SK-N-SH treated with all-trans-retinoic acid at 6 μM for 48 hours (cell line): ENCODE measurements around the gene UBE2E1.
"Not testable (repeated sequence)": the region's sequence is repeated elsewhere in the genome, so short reads cannot be mapped to it uniquely, and the experiment has no call there.

Experiments used
- ATAC-seq: fragments of 200-7000 bp; cut with Tn5 transposase; 3 replicates; pipeline ENCODE4 v1.9.1; 2020; ENCODE audit warnings: mild to moderate bottlenecking, moderate library complexity
- ARNTL ChIP-seq: fragments of 450-650 bp; formaldehyde crosslinking; IDR thresholded peaks from 2 replicates; pipeline ENCODE4 v1.5.0; 2020; ENCODE audit warnings: low read depth, mild to moderate bottlenecking, moderate library complexity, borderline replicate concordance
- BACH2 ChIP-seq: fragments of 250-450 bp; sonication (Bioruptor Pico); IDR thresholded peaks from 2 replicates; pipeline ENCODE4 v1.9.0; 2021; ENCODE audit warnings: mild to moderate bottlenecking, borderline replicate concordance
- CREB5 ChIP-seq: fragments of 250-450 bp; sonication (Bioruptor Pico); IDR thresholded peaks from 2 replicates; pipeline ENCODE4 v1.5.1; 2020; ENCODE audit warnings: low read depth, mild to moderate bottlenecking, moderate library complexity
- CSRNP3 ChIP-seq: fragments of 250-450 bp; sonication (Bioruptor Pico); IDR thresholded peaks from 2 replicates; pipeline ENCODE4 v1.5.1; 2021; ENCODE audit warnings: mild to moderate bottlenecking, moderate library complexity
- GLIS3 ChIP-seq: fragments of 250-450 bp; sonication (Bioruptor Pico); IDR thresholded peaks from 2 replicates; pipeline ENCODE4 v1.5.0; 2020; ENCODE audit warnings: mild to moderate bottlenecking, moderate library complexity
- ISL1 ChIP-seq: fragments of 250-450 bp; sonication (Bioruptor Pico); IDR thresholded peaks from 2 replicates; pipeline ENCODE4 v2.1.2; 2022; ENCODE audit warnings: mild to moderate bottlenecking, moderate library complexity
- OSR1 ChIP-seq: fragments of 250-450 bp; sonication (Bioruptor Pico); IDR thresholded peaks from 2 replicates; pipeline ENCODE4 v1.8.0; 2022; ENCODE audit warnings: moderate library complexity, mild to moderate bottlenecking, inconsistent platforms
- PATZ1 ChIP-seq: fragments of 250-450 bp; sonication (Bioruptor Pico); IDR thresholded peaks from 2 replicates; pipeline ENCODE4 v1.8.0; 2020; ENCODE audit warnings: mild to moderate bottlenecking, moderate library complexity, borderline replicate concordance
- PPARA ChIP-seq: fragments of 250-450 bp; sonication (Bioruptor Pico); IDR thresholded peaks from 2 replicates; pipeline ENCODE4 v1.5.0; 2020; ENCODE audit warnings: mild to moderate bottlenecking, borderline replicate concordance
- SNAI2 ChIP-seq: fragments of 250-450 bp; sonication (Bioruptor Pico); IDR thresholded peaks from 2 replicates; pipeline ENCODE4 v1.5.0; 2020; ENCODE audit warnings: mild to moderate bottlenecking, moderate library complexity
- TCF4 ChIP-seq: fragments of 250-450 bp; sonication (Bioruptor Pico); IDR thresholded peaks from 2 replicates; pipeline ENCODE4 v1.8.0; 2021; ENCODE audit warnings: mild to moderate bottlenecking, moderate library complexity, borderline replicate concordance
- TOX ChIP-seq: fragments of 250-450 bp; sonication (Bioruptor Pico); IDR thresholded peaks from 2 replicates; pipeline ENCODE4 v1.8.0; 2021; ENCODE audit warnings: mild to moderate bottlenecking, moderate library complexity, borderline replicate concordance
- ZC3H10 ChIP-seq: fragments of 250-450 bp; sonication (Bioruptor Pico); IDR thresholded peaks from 2 replicates; pipeline ENCODE4 v1.5.1; 2021; ENCODE audit warnings: mild to moderate bottlenecking, moderate library complexity
- ZFP3 ChIP-seq: fragments of 250-450 bp; sonication (Bioruptor Pico); IDR thresholded peaks from 2 replicates; pipeline ENCODE4 v1.5.0; 2020; ENCODE audit warnings: mild to moderate bottlenecking, moderate library complexity
- ZFP30 ChIP-seq: fragments of 450-650 bp; formaldehyde crosslinking; IDR thresholded peaks from 2 replicates; pipeline ENCODE4 v1.5.0; 2022; ENCODE audit warnings: mild to moderate bottlenecking, moderate library complexity
- ZNF565 ChIP-seq: fragments of 450-650 bp; formaldehyde crosslinking; conservative IDR thresholded peaks from 2 replicates; pipeline ENCODE4 v1.5.0; 2020; ENCODE audit warnings: low read depth, mild to moderate bottlenecking, moderate library complexity
- ZNF70 ChIP-seq: fragments of 450-650 bp; formaldehyde crosslinking; IDR thresholded peaks from 2 replicates; pipeline ENCODE4 v1.5.0; 2020; ENCODE audit warnings: mild to moderate bottlenecking, moderate library complexity
- ZNF8 ChIP-seq: fragments of 450-650 bp; formaldehyde crosslinking; IDR thresholded peaks from 2 replicates; pipeline ENCODE4 v1.5.0; 2020; ENCODE audit warnings: mild to moderate bottlenecking, moderate library complexity
- TF ChIP-seq, protein P1 (sequence below): fragments of 250-450 bp; sonication (Bioruptor Pico); IDR thresholded peaks from 2 replicates; pipeline ENCODE4 v1.8.0; 2021; ENCODE audit warnings: low read depth, mild to moderate bottlenecking, moderate library complexity, borderline replicate concordance
- TF ChIP-seq, protein P2 (sequence below): fragments of 250-450 bp; sonication (Bioruptor Pico); IDR thresholded peaks from 2 replicates; pipeline ENCODE4 v1.5.0; 2020; ENCODE audit warnings: mild to moderate bottlenecking, moderate library complexity

UBE2E1 gene

GRCh38 chr3:23877329-23877980, 71.7 kb downstream of the UBE2E1 start:
- TF ChIP-seq TCF4 (CRISPR knock-in tag) (no peak), ZFP30 (no peak), GLIS3 (no peak), CREB5 (no peak), ISL1 (CRISPR knock-in tag) (no peak), CSRNP3 (no peak)
- TF ChIP-seq, protein P1, sequence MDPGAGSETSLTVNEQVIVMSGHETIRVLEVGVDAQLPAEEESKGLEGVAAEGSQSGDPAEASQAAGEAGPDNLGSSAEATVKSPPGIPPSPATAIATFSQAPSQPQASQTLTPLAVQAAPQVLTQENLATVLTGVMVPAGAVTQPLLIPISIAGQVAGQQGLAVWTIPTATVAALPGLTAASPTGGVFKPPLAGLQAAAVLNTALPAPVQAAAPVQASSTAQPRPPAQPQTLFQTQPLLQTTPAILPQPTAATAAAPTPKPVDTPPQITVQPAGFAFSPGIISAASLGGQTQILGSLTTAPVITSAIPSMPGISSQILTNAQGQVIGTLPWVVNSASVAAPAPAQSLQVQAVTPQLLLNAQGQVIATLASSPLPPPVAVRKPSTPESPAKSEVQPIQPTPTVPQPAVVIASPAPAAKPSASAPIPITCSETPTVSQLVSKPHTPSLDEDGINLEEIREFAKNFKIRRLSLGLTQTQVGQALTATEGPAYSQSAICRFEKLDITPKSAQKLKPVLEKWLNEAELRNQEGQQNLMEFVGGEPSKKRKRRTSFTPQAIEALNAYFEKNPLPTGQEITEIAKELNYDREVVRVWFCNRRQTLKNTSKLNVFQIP (CRISPR knock-in tag), result no peak
- TF ChIP-seq, all 23 proteins: peak for 0
- ATAC-seq, result peak; percentile 60

- no peak for TF ChIP-seq TCF4 (CRISPR knock-in tag)
- TF ChIP-seq ZC3H10 (CRISPR knock-in tag), result no peak
- TF ChIP-seq, protein P2, sequence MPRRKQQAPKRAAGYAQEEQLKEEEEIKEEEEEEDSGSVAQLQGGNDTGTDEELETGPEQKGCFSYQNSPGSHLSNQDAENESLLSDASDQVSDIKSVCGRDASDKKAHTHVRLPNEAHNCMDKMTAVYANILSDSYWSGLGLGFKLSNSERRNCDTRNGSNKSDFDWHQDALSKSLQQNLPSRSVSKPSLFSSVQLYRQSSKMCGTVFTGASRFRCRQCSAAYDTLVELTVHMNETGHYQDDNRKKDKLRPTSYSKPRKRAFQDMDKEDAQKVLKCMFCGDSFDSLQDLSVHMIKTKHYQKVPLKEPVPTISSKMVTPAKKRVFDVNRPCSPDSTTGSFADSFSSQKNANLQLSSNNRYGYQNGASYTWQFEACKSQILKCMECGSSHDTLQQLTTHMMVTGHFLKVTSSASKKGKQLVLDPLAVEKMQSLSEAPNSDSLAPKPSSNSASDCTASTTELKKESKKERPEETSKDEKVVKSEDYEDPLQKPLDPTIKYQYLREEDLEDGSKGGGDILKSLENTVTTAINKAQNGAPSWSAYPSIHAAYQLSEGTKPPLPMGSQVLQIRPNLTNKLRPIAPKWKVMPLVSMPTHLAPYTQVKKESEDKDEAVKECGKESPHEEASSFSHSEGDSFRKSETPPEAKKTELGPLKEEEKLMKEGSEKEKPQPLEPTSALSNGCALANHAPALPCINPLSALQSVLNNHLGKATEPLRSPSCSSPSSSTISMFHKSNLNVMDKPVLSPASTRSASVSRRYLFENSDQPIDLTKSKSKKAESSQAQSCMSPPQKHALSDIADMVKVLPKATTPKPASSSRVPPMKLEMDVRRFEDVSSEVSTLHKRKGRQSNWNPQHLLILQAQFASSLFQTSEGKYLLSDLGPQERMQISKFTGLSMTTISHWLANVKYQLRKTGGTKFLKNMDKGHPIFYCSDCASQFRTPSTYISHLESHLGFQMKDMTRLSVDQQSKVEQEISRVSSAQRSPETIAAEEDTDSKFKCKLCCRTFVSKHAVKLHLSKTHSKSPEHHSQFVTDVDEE, result no peak
- TF ChIP-seq BACH2 (CRISPR knock-in tag), result no peak
- TF ChIP-seq ARNTL (CRISPR knock-in tag), result no peak
- no peak for TF ChIP-seq OSR1
- no peak for TF ChIP-seq ZNF8 (CRISPR knock-in tag)
- no peak for TF ChIP-seq ZFP30
- ATAC-seq, result no peak
These were observed 73.7 kb downstream of the UBE2E1 start for GRCh38 chr3:23879485-23879884.

DNA sequence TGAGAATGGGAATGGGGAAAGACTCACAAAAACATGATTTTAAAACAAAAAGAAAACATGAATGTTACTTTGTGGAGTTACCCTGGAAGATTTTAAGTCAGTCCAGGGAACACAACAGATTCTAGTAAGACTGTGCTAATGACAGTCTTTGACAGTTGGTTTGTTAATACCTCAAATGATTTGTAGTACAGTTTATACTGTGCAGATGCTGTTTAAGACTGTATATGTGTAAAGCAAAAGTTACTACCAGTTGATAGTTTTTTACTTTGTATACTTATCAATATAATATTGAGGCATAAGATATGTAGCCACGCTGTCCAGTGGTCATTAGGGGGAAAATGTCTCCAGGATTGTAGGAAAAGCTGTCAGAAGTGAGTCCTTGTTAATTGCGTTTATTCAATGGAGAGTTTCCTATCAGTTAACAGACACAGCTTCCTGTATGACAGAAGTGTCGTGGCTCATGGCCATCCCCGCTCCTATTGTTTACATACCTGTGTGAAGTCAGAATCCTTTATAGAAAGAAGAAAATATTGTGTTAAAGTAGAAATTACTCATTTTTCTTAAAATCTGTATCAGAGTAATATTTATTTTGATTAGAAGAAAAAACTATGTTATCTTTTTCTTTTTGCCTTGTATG, 75.1 kb downstream of the UBE2E1 start:
- TF ChIP-seq BACH2 (CRISPR knock-in tag) (no peak), PATZ1 (no peak), ZFP3 (no peak), ARNTL (CRISPR knock-in tag) (no peak), OSR1 (no peak), ZNF70 (CRISPR knock-in tag) (no peak), PPARA (CRISPR knock-in tag) (no peak), CSRNP3 (no peak), ZNF565 (CRISPR knock-in tag) (no peak), ZFP30 (no peak), ISL1 (CRISPR knock-in tag) (no peak), TOX (CRISPR knock-in tag) (no peak), SNAI2 (CRISPR knock-in tag) (no peak), TCF4 (CRISPR knock-in tag) (no peak)
- TF ChIP-seq, protein P2, result no peak
- ATAC-seq, result no peak

DNA sequence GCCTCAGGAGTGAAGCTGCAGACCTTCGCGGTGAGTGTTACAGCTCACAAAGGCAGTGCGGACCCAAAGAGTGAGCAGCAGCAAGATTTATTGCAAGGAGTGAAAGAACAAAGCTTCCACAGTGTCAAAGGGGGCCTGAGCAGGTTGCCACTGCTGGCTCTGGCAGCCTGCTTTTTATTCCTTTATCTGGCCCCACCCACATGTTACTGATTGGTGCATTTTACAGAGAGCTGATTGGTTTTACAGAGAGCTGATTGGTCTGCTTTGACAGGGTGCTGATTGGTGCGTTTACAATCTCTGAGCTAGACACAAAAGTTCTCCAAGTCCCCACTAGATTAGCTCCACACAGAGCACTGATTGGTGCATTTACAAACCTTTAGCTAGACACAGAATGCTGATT, 76.2 kb downstream of the UBE2E1 start:
- not testable (repeated sequence) for ATAC-seq
